ENCODE results near the gene SMAD9.
"Not testable (repeated sequence)": the region's sequence is repeated elsewhere in the genome, so short reads cannot be mapped to it uniquely, and the experiment has no call there.

SMAD9 gene

GRCh38 chr13:36910545-36910944 is 9.5 kb downstream of the SMAD9 start:
- DNase-seq = no peak

- no peak for DNase-seq
Measured at GRCh38 chr13:36907821-36908220, 12.2 kb downstream of the SMAD9 start.

DNA sequence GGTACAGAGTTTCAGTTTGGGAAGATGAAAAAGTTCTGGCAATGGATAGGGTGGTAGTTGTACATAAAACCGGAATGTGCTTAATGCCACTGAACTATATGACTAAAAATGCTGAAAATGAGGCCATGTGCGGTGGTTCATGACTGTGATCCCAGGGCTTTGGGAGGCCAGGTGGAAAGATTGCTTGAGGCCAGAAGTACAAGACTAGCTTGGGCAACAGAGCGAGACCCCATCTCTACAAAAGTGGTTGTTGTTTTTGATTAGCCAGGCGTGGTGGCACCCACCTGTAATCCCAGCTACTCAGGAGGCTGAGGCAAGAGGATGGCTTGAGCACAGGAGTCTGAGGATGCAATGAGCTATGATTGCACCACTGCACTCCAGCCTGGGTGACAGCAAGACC is 12.8 kb downstream of the SMAD9 start:
- DNase-seq = no peak

DNA sequence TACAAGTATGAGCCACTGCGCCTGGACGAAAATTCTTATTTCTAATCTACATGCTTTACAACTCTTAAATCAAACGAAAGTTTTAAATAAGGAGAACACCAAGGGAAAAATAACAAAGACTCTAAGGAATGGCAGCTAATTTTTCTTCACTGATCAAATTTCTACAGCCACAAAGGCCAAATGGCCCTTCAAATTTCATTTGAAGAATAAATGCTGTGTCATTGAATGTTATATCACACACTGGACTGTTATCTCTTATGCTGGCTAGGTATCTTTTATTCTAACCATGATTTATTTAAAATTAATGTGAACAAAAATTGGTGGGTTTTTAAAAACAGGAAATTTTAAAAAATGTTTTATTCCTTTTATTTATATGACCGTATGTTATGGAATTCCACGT is 14.1 kb downstream of the SMAD9 start:
- no peak for DNase-seq

DNA sequence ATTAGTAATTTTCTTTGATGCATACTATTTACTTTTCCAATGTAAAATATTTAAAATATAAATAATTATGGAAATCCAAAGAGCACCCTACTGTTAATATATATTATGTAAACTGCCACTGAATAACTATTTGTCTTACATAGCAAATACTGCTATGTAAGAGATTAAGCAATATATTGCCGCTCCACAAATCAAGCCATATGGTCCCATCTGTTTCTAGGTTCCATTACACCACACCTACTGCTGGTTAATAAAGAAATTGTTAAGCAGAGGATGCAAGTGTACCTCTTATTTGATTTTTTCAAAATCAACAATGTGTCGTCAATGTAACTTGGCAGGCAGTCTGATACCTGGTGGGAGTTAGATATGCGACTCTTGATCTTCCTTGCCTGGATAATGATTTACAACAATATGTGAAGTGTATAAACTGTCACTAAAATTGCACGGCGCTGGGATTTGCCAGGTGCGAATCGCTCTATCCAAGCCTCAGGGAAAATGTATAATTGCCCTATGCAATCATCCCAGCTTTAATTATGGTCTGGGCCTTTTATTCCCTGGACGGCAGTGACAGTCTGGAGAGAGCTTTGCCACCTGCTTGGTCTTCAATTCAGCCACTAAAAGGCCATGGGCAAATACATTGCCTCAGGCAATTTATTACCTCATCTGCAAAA is 16.0 kb downstream of the SMAD9 start:
- peak; percentile 78 for DNase-seq

DNA sequence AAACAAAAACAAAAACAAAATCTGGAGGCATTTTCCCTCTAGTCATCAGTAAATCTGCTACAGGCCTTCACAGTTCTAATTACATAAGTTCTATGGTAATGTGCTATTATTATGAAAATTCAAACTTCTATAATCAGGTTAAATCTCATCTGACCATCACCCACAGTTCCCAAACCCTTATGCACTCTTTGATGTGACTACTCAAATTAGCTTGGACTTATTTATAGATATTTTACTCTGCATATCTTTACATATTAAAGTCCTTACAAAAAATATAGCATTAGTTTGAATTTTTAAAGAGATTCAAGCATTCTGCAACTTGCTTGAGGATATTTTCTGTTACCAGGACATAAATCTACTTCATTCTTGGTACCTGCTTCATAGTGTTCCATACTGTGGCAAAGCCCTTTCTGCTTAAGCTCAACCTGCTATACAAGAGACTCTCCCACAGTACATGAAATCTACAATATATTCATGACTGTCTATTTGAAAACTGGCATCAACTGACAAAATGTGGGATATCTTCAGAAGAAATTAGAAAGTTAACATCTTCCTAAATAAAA is 22.9 kb downstream of the SMAD9 start:
- no peak for DNase-seq

DNA sequence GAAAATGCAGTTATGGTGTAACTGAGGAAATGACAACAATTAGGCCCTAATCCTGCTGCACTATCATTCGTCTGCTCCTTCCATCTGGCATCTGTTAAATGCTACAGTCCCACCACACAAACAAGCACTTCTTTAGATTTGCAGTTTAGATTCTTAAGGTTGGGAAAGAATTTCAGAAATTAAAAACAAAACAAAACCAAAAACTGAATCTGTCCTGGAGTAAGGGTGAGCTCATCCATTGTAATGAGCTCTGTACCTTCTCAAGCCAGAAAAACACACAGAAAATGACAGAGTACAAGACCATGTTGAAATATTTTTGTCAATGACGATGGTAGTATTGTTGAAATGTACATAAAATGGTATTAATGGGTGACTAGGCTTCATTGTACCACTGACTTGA is 28.3 kb downstream of the SMAD9 start:
- no peak for DNase-seq

DNA sequence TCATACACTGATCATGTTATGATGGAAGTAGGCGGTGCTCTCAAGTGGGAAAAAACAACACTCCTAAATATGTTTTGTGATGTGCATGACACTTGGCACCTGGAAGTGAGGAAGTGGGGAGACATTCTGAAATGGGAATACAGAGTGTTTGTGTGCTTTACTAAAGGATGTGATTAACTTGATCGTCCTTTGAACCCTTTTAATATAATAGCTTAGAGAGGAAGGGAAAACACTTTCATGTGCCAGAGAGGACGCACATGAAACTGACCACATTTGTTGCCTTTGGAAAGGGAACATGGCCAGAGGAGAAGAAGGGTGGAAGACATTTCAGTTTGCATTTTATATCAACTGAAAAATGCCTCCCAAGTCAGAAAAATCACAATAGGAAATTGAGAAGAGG is 31.4 kb downstream of the SMAD9 start:
- DNase-seq = no peak

DNA sequence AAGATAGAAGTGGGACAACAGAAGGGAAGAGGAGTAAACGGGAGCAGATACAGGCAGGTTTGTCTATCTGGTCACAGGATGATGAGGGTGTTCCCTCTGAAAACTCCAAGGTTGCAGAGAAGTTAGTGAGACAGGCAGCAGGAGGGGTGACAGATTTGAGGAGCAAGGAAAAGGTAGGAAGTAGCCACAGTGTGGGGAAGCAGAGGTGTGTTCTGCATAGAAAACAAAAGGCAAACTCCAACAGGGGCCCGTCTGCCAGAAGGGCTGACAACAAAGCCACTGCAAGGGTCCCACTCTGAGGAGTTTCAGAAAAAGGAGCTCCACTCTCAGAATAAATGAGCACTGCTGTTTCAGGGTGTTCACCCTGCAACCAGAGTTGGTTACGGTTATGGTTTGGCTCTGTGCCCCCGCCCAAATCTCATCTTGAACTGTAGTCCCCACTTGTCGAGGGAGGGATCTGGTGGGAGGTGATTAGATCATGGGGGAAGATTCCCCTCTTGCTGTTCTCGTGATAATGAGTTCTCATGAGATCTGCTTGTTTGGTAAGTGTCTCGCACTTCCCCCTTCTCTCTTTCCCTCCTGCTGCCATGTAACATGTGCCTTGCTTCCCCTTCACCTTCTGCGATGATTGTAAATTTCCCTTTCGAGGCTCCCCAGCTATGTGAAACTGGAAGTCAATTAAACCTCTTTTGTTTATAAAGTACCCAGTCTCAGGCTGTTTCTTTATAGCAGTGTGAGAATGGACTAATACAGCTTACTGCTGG is 32.1 kb downstream of the SMAD9 start:
- no peak for DNase-seq

- no peak for DNase-seq
Measured at GRCh38 chr13:36885901-36886300, 34.1 kb downstream of the SMAD9 start.

- no peak for DNase-seq
Measured at GRCh38 chr13:36884235-36884634, 35.8 kb downstream of the SMAD9 start.

GRCh38 chr13:36883824-36884223 is 36.2 kb downstream of the SMAD9 start:
- DNase-seq = no peak

DNA sequence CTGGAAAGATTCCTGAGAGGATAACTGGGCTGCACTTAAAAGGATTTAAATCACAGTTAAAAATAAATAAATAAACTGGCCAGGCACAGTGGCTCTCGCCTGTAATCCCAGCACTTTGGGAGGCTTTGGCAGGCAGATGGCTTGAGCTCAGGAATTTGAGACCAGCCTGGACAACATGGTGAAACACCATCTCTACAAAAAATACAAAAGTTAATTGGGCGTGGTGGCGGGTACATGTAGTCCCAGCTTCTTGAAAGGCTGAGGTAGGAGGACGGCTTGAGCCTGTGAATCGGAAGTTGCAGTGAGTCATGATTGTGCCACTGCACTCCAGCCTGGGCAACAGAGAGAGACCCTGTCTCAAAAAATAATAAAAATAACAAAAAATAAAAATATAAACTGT is 36.6 kb downstream of the SMAD9 start:
- DNase-seq = not testable (repeated sequence)

DNA sequence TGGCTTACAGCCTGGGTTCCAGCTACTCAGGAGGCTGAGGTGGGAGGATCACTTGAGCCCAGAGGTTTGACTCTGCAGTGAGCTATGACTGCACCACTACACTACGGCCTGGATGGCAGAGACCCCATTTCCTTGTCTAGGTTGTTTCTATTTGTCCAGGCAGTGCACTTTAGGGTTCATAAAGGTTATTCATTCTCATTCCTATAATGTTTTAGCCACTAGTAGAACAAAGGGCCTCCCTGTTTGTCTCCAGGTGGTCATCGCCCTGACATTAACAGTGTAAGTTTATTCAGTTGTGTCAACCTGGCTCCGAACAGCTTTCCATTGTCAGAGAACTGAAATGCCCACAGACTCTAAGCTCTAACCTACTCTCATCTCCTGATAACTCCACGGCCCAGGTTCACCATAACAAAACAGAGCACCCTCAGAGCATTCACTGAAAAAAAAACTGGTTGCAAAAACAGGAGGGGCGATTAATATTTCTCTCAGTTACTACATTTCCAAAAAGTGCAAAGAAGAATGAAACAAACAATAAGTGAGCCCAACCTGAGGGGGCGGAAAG is 37.1 kb downstream of the SMAD9 start:
- DNase-seq = no peak

DNA sequence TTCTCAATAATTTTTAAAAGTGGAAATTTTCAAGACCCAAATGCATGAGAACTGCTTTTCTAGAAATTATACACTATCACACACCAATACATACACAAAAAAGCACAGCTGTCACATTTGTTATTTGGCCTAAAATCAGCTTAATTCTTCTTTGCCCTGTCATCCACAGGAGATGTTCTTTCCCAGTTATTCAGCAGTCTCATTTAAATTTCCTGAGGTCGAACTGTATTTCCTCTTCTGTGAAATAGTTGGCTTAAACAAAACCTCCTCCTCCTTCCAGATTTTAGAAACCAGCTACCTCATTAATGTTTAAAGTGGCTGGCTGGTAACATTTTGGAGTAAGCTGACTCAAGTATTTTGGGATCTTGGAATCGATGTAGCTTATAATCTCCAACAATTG is 39.1 kb downstream of the SMAD9 start:
- DNase-seq = no peak

DNA sequence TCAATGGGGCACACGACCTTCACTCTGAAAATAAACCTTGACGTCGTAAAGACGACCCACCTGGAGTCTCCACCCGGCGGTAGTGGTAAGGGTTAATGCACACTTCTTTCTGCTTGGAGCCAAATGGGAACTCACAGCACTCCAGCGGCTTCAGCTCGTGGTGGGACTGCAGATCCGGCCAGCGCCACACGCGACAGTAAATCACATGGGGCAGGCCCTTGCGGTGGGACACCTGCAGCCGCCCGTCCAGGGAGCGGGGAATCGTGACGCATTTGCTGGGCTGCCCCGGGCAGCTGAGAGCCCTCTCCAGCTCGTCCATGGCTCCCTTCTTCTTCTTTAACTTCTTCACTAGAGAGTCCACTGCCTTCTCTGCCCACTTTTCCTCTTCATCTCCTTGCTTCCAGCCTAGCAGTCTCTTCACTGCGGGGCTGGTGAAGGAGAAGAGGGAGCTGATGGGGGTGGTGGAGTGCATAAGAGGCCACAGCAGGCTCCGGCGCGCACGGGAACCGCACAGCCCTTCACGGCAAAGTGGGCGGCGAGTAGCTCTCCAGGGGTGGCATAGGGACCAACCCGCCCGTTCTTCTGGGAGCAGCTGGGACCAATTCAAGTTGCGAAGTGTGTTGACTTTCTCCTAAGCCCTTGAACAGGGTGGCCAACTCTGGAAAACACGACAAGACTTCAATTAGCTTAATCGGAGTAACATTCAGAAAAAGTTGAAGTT is 40.7 kb downstream of the SMAD9 start:
- DNase-seq = no peak

DNA sequence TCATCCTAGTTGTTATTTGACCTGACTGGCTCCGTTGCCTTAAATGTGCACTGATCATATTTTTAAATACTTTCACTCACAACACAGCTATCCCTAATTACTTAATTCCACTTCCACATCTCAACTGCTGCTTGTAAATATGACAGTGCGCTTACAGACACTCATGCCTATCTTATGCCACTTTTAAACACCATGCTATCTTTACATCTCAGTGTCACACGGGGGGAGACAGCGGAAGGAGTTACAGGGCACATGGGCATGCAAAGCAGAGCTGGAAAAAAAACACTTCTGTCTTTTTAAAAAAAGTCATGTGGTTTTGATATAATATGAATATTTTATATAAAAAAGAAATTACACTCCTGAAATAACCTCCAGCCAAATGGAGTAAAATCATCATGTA is 44.1 kb downstream of the SMAD9 start:
- DNase-seq = no peak

- no peak for DNase-seq
Measured at GRCh38 chr13:36875431-36875830, 44.6 kb downstream of the SMAD9 start.

GRCh38 chr13:36872621-36873020 is 47.4 kb downstream of the SMAD9 start:
- no peak for DNase-seq

GRCh38 chr13:36870050-36870692 is 49.9 kb downstream of the SMAD9 start:
- no peak for DNase-seq

DNA sequence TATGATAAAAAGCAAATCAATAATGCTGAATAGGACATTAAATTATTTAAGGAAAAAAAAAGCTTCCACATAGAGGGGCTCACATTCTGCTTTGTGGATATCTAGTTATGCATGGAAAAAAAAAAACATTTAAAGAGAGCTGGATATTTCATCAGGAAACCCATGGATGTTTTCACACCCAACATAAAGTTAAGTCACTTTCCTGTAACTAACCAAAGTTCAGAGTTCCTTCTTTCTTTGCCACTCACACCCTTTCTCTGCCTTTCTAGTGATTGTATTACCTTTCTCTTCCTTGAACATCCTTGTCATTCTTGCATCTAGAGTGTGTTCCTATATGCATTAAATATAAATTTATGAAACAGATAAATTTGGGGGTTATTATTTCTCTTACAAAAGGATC is 53.8 kb downstream of the SMAD9 start:
- DNase-seq = no peak

DNA sequence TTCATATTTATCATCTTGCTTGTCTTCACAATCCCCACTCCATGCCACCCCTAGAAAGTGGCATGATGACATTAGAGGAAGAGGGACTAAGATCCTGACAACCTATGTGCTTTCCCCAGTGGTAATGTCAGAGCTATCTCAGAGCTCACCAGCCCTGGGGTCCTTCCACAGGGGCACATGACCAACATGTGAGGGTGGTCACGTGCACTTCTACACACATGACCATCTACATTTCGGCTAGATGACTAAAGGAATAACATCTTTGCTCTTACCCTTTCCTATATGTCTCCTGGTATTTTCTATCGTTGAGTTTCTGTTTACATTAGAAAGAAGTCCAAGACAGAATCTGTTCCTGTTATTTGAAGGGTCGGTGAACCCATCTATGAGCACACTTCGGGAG is 54.8 kb downstream of the SMAD9 start:
- DNase-seq = no peak

DNA sequence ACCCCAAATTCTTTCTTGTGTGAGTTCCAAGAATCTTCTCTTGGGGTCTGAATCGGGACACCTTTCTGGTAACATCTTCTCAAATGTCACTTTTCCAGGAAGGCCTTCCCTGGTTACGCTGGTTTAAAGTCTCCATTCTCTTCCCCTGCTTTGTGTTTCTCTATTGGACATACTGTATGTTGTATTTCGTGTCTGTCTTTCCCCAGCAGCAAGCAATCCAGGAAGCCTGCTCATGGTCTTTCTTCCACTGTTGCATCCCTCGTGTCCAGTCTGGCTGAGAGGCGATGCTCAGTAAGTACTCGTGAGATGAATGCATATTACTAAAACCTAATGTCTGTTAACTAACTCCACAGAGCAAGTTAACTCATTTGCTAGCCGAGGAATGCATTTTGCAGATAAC is 57.3 kb downstream of the SMAD9 start:
- no peak for DNase-seq

Data from DMS79 (cell line).